ENCODE results near the gene TMEM184B.

The TMEM184B gene

DNA sequence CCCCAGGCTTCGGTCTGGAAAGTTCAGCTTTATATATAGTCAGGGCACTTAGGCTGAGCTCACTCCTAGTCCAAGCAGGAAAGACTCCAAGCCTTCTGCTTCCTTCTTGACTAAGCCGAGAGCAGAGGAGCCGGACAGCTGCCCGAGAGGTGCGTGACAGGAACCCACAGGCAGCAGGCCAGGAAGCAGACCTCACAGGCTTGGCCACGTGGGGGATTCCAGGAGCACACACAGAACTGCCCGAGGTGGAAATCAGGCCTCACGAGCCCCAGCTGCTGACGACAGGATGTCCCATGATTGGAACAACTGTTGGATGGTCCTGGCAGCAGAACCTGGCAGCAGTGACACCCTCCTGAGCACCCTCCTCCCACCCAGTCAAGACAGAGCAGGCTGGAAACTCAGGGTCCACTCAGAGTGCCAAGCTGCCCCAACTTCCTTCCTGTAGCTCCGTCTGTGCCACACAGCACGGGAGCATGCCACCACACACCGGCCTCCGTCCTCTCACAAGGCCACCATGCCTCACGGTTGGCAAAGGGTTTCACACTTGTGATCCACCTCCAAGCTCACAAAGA, 96.6 kb downstream of the TMEM184B start:
- no peak for DNase-seq

DNA sequence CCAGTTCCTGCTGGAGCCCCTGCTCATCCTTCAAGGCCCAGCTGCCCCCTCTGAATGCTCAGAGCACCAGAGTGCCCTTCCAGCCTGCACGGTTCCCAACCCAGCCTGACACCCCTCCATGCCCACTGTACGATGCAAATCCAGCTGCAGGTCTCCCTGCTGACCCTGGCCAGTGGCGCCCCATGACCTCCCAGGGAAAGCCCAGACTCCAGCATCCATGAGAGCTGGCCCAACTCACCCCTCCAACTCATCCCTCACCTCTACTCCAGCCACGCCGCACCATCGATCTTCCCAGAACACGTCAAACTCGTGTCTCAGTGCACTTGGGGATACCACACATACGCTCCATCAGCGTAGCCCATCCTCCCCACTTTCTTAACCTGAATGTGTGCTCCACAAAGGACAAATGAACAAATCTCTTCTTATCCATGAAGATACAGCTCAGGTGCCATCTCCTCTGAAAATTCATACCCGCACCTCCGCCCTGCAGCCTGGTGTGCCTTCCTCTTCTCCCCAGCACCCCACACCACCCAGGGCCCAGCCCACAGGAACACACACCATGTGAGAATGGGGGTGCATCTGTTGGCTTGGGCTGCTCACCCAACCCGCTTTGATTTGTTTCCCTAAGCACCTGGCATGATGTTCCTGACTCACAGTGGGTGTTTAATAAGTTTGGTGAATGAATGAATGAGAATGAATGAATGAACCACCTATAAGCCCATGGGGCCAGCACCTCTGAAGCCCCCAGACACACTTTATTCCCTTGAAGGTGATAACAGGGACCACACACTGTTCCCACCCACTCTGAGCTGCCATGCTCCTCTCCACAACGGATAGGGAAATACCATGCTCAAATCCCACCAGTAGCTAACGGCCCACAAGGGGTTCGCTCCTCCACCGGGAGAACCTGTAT, 97.3 kb downstream of the TMEM184B start:
- no peak for DNase-seq

DNA sequence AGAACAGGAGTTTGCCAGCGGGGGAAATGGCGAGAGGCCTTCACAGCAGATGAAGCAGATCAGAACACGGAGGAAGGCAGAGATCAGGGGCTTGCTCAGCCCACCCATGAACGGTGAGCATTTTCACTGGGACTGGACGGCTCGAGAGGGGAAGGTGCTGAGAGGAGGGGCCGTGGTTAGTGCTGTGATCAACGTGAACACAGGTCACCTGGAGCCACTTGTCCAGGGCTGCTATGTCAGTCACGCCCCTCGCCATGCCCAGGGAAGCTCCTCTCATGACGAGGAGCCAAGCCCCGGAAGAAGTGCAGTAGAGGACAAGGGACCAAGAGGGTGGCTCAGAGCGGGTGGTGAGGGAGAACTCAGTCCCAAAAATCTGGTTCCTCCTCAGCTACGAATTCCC, 98.2 kb downstream of the TMEM184B start:
- DNase-seq = no peak

DNA sequence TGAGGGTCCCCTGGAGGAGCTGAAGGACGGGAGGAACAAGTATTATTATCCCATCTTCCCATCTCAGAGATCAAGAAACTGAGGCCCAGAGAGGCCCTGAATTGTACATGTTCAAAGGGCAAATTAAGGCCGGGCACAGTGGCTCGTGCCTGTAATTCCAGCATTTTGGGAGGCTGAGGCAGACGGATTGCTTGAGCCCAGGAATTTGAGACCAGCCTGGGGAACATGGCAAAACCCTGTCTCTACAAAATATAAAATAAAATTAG, 99.2 kb downstream of the TMEM184B start:
- DNase-seq = no peak

DNA sequence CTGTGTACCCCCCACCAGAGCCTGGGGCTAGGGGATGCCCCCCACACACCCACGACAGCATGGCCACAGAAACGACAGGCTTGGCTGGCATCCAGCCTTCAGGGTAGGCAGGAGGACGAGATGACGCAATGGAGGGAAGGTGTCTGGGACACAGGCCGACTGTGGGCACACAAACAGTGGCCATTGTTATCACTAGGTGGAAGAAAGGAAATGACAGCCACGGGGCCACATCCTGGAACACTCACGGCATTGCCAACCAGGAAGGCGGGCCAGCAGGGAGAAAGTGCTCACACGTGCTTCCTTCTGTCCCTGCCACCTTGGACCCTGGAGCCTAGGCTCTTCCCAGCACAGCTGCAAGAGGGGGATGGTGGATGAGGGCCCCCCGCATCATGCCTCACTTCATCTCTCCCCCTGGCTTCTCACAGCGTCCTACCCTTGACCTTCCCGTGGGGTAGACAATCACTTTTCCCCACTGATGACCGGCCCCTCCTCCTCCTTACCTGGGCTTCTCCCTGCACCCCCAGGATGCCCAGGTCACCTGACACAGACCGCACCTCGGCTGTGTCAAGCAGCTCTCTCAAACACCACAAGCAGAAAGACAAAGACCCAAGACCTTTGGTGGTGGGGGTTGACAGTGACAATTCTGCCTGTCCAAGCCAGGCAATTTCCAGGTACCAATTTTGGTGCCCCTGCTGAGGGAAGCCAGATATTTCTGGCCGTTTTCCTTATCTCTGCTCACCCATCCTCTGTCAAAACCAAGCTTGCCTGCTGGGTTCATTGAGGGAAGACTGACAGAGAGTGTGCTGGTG, 99.8 kb downstream of the TMEM184B start:
- DNase-seq = no peak

DNA sequence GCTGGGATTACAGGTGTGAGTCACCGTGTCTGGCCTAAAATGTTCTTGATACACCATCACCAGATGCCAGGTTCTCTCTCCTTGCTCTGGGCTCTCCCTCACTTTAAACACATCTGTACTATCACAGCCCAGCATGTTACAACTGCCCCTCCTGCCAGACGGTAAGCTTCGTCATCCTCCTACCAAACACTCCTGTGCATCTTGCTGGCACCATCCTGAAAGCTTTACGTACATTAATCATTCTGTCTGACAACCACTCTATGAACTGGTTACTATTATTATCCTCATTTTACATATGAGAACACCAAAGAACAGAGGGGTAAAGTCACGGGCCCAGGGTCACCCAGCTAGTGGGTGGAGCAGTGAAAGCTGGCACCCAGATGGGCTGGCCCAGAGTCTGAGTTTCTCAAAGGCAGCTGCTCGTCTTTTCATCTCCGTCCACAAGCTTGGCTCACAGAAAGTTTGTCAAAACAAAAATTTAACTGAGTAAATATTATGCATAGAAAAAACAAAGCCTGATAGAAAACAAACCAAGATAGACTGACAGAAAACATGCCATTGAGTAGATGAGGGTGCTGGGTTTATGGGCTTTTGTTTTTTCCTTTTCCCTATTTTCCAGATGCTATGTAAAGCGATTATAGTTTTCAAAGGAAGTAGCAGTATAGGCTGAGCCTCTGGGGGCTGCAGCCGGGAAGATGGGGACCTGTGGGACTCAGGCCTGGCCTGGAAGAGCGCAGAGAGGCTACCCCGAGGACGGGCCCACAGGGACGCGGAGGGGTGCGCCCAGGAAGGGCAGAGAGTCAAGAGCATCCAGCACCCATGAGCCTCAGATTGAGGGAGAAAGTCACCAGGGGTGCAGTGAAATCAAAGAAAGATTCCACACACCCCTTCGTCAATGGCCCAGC, 100.6 kb downstream of the TMEM184B start:
- DNase-seq = no peak

DNA sequence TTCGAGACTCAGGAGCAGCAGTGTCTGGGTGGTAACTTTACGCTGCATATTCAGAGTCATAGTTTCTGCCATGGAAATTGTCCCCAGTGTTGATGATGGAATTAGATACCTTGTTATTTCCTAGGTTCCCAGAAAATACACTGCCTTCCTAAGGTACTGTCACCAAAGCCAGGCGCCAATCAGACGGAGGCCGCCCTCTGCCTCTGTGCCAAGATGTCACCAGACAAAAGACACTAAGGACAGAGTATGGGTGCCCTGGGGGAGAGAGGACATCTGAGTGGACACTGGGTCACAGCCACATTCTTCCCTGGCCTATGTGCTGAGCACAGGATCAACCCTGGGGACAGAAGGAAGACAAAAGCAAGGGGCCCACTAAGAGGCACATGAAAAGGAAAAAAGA, 102.3 kb downstream of the TMEM184B start:
- DNase-seq = no peak

All from NCI-H82 (cell line).